Activated B cell treated with CpG ODN at 0.5 μM for 24 hours (primary cell): Measurements from ENCODE around the gene CD207. TPM values are rescaled to one million over a fixed set of nuclear protein-coding genes. Genes with fewer than 3 reads are reported as not detected.

ENCODE experiments used
- ATAC-seq: fragments of 200-7000 bp; cut with Tn5 transposase; one replicate; pipeline ENCODE4 v1.10.0; 2021; ENCODE audit warnings: low read depth, mild to moderate bottlenecking, moderate library complexity
- CTCF ChIA-PET: fragments of 350-600 bp; sonication (Branson Sonifier 250); formaldehyde crosslinking; loops from one replicate; lab custom pipeline; 2021; ENCODE audit warnings: antibody characterized with exemption; lab: Charles Lee
- POLR2A ChIA-PET: fragments of 350-600 bp; sonication (Branson Sonifier 250); formaldehyde crosslinking; loops from one replicate; lab custom pipeline; 2021; ENCODE audit warnings: antibody characterized with exemption; lab: Charles Lee
- DNase-seq: peaks from one replicate; pipeline ENCODE4 v3.0.0; 2022
- H3K27ac Mint-ChIP-seq: one replicate; pipeline ENCODE4 v1.8.0; 2020; ENCODE audit warnings: mixed read lengths
- H3K27me3 Mint-ChIP-seq: one replicate; pipeline ENCODE4 v1.8.0; 2021; ENCODE audit warnings: mixed read lengths
- H3K36me3 Mint-ChIP-seq: one replicate; pipeline ENCODE4 v1.8.0; 2021; ENCODE audit warnings: low read depth, mixed read lengths
- H3K4me1 Mint-ChIP-seq: one replicate; pipeline ENCODE4 v1.8.0; 2021; ENCODE audit warnings: mixed read lengths
- H3K4me3 Mint-ChIP-seq: one replicate; pipeline ENCODE4 v1.8.0; 2020; ENCODE audit warnings: mild to moderate bottlenecking, mixed read lengths
- H3K9me3 Mint-ChIP-seq: one replicate; pipeline ENCODE4 v1.8.0; 2020; ENCODE audit warnings: mixed read lengths
- intact Hi-C: fragments of 100-400 bp; cut with micrococcal nuclease; formaldehyde crosslinking; loops from one replicate; pipeline ENCODE4 v1.15.1; 2024
- total RNA-seq: library from RNA; stranded (reverse); gene quantifications from 2 replicates; pipeline ENCODE4 v1.2.3, GENCODE V29; 2022
- TF ChIP-seq, protein P1 (sequence below): fragments of 200-600 bp; IDR thresholded peaks from one replicate; pipeline ENCODE4 v1.8.0; 2022; ENCODE audit warnings: antibody characterized with exemption, mild to moderate bottlenecking

The CD207 gene
- total RNA-seq, 1 donor from 2014 or later = not detected

DNA sequence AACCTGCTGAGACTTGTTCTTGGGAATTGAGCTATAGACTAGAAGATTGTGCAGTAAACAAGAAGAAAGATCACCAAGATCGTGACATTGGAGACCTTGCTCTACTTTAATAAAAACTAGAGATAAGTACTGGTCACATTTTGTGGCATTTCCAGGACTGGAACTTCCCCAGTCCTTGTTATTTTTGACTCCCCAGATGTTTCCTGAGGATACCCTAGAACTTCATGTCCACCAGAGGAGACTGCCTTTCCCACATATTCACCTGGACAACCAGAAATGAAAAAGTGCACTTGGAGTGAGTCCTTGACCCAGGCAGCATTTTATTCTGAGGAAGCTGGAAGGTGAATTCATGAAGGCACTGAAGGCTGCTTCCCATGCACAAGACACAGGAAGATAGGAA, 5.7 kb downstream of the CD207 start:
- TF ChIP-seq, protein P1, sequence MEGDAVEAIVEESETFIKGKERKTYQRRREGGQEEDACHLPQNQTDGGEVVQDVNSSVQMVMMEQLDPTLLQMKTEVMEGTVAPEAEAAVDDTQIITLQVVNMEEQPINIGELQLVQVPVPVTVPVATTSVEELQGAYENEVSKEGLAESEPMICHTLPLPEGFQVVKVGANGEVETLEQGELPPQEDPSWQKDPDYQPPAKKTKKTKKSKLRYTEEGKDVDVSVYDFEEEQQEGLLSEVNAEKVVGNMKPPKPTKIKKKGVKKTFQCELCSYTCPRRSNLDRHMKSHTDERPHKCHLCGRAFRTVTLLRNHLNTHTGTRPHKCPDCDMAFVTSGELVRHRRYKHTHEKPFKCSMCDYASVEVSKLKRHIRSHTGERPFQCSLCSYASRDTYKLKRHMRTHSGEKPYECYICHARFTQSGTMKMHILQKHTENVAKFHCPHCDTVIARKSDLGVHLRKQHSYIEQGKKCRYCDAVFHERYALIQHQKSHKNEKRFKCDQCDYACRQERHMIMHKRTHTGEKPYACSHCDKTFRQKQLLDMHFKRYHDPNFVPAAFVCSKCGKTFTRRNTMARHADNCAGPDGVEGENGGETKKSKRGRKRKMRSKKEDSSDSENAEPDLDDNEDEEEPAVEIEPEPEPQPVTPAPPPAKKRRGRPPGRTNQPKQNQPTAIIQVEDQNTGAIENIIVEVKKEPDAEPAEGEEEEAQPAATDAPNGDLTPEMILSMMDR = no peak
- no peak for DNase-seq
- Mint-ChIP-seq H3K9me3 (no peaks in the 10 kb centered on the region), H3K36me3 (no peaks in the 10 kb centered on the region), H3K4me1 (no peaks in the 10 kb centered on the region), H3K27ac (no peak overlapping the region), H3K27me3 (peaks cover 16% of the 10 kb centered on the region), H3K4me3 (no peak overlapping the region)
- intact Hi-C loops = no loop called here
- no peak for ATAC-seq
- ChIA-PET CTCF (no interaction called here), POLR2A (no interaction called here)

DNA sequence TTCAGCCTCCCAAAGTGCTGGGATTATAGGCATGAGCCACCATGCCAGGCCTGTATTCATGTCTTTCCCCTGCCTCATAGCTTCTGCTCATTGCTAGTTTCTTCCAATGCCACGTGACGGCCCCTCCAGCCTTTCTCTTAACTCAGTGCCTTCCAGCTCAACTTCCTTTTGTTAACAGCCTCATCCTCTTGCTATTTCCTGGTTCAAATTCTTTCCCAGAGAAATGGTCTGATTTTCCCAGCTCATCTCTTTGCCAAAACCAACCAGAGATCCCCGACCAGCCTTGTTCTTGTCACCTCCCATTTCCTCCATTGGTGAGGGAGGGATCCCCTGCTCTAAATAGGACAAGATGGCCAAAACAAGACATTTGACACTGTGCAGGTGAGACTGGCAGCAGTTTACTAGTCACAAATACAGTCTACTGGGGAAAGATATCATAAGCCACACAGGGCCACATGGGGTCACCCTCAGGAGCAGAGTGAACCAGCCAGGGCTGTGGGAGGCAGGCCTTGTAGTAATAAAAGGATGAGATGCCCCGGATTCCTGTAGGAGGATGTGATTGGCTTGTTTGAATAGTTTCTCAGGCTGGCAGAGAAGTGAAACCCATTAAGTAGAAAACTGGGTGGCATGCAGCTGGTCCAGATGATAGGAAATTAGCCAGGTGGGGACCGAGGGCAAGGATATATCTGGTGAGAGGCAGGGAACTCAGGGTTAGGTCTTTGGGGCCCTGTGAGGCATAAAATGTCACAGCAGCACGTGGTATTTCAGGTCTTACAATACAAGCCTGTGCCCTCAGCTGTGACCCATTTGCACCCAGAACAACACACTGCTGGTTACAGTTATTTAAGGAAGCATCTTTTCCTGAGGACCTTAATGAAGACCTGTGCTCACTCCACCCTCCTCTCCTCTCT, 6.4 kb downstream of the CD207 start:
- intact Hi-C loops = no loop called here
- ChIA-PET CTCF (no interaction called here), POLR2A (no interaction called here)
- TF ChIP-seq, protein P1 = no peak
- DNase-seq = no peak
- no peak overlapping the region for H3K4me3 Mint-ChIP-seq
- no peaks in the 10 kb centered on the region for H3K9me3 Mint-ChIP-seq
- no peak overlapping the region for H3K27ac Mint-ChIP-seq
- ATAC-seq = no peak
- no peaks in the 10 kb centered on the region for H3K4me1 Mint-ChIP-seq
- peaks cover 16% of the 10 kb centered on the region for H3K27me3 Mint-ChIP-seq
- no peaks in the 10 kb centered on the region for H3K36me3 Mint-ChIP-seq

DNA sequence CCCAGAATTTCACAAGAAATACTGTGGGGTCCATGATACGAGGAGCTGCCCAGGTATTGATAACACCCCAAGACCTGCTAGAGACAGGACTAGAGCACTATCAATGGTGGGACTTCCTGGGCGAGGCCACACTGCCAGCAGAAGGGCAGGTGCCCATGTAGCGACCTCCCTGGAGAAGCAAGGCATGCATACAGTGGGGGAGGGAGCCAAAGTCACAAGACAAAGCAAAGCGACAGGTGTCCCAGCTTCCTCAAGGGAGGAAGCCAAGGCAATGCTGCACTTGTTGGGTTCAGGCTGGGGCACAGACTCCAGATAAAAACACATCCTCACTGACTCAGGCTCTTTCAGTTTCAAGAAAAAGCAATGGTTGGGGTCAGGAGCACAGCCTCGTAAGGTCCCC, 7.5 kb downstream of the CD207 start:
- TF ChIP-seq, protein P1 = no peak
- Mint-ChIP-seq H3K36me3 (no peaks in the 10 kb centered on the region), H3K9me3 (no peaks in the 10 kb centered on the region), H3K4me1 (no peaks in the 10 kb centered on the region), H3K27ac (no peak overlapping the region), H3K4me3 (no peak overlapping the region), H3K27me3 (peaks cover 16% of the 10 kb centered on the region)
- ATAC-seq = no peak
- CTCF ChIA-PET = no interaction called here
- POLR2A ChIA-PET = no interaction called here
- DNase-seq = no peak
- intact Hi-C loops = no loop called here

DNA sequence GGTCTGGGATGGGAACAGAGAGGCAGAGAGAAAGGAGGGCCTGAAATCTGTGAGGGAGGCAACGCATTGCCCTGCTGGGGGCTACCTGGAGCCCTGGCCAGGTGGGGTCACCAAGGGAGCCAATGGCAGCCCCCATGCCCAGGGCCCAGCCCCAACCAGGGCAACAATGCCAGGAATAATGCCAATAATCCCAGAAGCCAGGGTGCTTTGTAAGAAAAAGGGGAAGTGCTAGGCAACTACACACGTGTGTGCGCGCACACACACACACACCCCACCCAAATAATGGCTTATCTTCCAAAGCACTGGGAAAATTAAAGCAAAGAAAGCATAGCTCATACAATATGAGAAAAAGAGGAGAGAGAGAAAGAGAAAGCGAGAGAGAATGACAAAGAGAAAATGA, 8.2 kb downstream of the CD207 start:
- Mint-ChIP-seq H3K36me3 (no peaks in the 10 kb centered on the region), H3K27me3 (peaks cover 16% of the 10 kb centered on the region), H3K9me3 (no peaks in the 10 kb centered on the region), H3K27ac (no peak overlapping the region), H3K4me1 (no peaks in the 10 kb centered on the region), H3K4me3 (no peak overlapping the region)
- TF ChIP-seq, protein P1 = no peak
- DNase-seq = no peak
- POLR2A ChIA-PET = no interaction called here
- CTCF ChIA-PET = no interaction called here
- intact Hi-C loops = no loop called here
- no peak for ATAC-seq

DNA sequence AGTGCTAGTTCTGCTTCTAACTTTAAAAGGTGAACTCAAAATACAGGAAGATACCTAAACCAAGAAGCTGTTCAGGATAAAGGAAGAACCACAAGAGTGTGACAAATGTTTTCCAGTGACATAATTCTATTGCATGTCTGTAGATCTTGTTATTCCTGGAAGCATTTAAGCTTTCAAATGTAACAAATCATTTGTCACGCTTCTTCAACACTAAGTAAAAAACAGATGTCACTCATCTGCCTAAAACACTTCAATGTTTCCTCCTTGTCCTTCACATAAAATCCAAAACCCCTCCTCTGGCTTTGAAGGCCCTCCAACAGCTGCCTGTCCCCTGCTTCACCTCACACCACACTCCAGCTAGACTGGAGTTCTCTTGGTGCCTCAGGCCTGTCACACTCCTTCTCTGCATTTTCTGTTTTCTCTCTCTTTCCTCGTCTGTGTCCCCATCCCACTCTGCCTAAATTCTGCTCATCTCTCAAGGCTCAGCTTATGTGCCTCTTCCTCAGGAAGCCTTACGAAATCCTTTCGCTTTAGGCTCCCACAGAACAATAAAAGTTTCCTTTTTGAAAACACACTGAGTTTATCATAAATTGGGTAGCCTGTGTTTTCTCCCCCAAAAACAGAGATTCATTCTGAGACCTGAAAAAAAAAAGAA, 8.8 kb downstream of the CD207 start:
- H3K27ac Mint-ChIP-seq = no peak overlapping the region
- CTCF ChIA-PET = no interaction called here

More for the DNA sequence above, 8.8 kb downstream of the CD207 start:
- Mint-ChIP-seq H3K27me3 (peaks cover 15% of the 10 kb centered on the region), H3K36me3 (no peaks in the 10 kb centered on the region), H3K4me3 (no peak overlapping the region), H3K9me3 (no peaks in the 10 kb centered on the region), H3K4me1 (no peaks in the 10 kb centered on the region)
- TF ChIP-seq, protein P1 = no peak
- DNase-seq (no peak), ATAC-seq (no peak)
- intact Hi-C loops = no loop called here
- POLR2A ChIA-PET = no interaction called here
